NCI-H2227 (cell line): Measurements from ENCODE around the gene FXYD6.
A peak's percentile ranks its signal among the peaks of the same experiment; 100 is the strongest.

Experiments used
- DNase-seq: peaks from one replicate; lab custom pipeline; 2025; ENCODE audit not compliant: unreplicated experiment; lab: John Stamatoyannopoulos, UW

Gene FXYD6

DNA sequence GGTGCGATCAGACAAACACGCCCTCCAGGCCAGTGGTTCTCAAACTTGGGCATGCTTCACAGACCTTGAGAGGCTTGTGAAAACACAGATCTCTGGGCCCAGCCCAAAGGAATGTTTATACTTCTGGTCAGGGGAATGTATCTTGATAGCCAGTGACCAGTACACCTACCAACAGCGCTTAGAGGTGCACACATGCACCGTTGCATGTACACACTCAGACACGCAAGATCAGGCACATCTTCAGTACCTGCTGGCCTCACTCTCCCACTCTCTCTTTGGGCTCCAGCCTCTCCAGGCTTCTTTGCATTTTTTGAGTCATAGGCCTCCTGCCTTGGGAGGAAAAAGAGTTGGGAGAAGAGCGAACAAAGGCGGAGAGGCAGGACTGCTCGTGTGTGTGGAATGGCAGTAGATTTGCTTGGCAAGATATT, 11.7 kb upstream of the FXYD6 start:
- no peak for DNase-seq

DNA sequence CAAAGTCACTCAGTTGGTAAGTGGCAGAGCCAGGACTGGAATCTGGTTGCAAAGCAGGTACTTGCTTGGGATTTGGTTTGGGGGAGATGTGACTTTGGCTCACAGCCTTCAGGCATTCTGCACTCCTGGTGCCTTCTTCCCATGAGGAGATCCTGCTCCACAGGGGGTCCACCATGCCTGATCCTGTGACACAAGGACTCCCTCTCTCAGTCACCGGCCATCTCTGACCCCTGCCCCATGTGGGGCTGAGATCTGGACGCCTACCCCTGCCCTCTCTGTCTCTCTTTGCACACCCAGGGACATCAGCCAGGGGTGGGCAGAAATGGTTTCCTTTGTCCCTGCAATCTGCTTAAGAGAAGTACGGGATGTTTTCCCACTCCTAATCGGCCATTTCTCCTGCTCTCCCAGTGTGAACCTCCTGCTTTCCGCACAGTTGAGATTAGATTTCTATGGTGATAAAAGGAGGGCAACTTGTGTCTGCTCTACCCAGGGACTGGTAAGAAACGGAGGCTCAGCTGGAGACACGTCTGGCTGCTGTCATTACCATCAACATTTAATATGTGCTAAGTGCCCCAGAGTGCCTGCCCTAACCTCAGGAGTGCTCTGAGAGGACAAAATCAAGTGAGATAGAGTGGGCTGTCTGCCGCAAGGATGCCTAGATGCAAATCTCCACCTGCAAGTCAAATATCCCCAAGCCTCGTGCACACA, 11.1 kb upstream of the FXYD6 start:
- peak; percentile 49 for DNase-seq

DNA sequence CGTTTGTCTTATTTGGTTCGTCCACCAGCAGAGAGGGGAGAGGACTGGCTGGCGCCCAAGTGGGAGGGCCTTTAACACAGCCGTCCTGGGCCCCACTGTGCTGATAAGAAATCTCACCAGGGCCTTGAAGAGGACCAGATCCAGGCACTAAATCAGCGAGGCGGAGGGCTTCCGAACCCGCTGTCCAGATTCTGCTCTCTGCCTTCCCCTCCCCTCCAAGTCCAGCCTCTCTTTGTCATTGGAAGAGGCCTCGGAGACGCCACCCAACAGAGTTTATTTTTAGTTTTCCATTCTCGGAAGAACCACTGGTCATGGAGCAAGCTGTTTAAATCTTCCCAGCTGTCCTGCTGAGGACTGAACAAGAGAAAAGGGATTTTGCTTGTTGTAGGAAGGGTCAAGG, 9.3 kb upstream of the FXYD6 start:
- no peak for DNase-seq

DNA sequence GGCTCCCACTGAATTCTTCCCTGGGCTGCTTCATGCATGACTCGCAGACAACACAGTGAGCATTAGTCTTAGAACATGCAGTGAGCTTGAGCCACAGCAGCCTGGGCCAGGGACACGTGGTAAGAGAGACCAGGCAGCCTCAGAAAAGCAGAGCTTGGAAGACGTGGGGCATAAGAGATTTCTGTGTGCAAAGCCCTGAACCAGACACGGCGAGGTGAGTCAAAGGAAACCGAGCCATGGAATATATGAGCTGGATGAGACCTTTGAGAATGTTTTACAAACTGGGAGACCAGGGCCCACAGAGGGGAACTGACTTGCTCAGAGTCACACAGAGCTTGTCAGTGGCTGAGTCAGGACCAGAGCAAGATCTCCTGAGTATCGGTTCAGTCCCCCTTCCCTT, 8.5 kb upstream of the FXYD6 start:
- DNase-seq = no peak

DNA sequence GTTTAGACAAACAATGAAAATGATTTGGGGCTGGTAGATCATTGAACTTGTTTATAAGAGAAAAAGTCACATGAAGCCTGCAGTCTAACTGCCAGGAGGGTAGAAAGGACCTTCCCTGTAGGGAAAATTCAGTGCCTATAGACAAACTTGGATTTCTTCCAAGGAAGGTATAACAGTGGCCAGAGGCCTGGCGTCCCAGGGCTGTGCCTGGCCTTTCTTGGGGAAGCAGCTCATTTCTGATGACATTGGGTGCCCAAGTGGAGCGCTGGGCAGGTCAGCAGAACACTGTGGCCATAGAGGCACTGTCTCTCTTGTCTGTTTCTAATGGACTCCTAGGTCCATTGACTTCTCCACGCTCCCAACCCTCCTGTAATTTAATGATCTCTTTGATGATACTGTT, 6.6 kb upstream of the FXYD6 start:
- DNase-seq = peak; percentile 39

DNA sequence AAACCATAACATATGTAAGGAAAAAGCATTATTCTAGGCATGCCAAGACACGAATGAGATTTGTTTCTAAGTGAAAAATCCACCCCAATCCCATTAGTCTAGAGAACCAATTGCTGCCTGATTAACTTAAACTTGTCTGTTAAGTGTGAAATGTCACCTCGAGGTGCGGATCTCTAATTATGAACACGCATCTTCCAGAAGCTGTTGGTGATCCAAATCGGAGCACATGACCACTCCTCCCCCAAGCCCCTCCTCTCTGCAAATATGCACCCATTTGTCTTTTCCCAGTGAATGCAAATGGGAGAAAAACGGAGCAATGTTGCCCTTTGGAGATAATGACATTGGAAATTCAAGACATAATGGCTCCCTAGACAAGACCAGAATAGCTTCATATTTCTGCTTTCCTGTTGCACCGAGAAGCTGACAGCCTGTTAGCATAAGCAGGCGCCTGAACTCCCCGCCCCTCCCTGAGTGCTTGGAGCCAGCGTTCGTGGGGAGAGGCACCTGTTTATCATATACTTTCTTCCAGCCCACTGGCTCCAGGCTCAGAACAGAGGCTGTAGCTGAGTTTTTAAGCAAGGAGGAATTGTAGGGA, 6.0 kb upstream of the FXYD6 start:
- peak; percentile 39 for DNase-seq

DNA sequence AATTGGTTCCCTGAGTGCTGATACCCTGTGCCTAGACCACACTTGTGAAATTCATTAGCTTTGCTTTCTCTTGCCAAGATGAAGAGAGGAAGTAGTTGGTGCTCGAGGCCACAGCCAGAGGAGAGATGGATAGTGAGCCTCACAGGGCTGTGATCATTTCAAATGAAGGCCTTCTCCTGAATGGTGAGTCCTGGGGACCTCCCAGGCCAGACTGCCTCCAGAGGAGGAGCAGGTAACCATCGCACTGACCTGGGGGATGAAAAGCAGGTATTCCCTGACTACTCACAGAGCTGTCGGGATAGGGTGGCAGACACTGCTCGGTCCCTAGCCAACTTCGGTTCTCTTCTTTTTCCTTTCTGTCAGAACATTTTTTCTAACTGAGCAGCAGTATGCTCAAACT, 4.8 kb upstream of the FXYD6 start:
- DNase-seq = no peak

DNA sequence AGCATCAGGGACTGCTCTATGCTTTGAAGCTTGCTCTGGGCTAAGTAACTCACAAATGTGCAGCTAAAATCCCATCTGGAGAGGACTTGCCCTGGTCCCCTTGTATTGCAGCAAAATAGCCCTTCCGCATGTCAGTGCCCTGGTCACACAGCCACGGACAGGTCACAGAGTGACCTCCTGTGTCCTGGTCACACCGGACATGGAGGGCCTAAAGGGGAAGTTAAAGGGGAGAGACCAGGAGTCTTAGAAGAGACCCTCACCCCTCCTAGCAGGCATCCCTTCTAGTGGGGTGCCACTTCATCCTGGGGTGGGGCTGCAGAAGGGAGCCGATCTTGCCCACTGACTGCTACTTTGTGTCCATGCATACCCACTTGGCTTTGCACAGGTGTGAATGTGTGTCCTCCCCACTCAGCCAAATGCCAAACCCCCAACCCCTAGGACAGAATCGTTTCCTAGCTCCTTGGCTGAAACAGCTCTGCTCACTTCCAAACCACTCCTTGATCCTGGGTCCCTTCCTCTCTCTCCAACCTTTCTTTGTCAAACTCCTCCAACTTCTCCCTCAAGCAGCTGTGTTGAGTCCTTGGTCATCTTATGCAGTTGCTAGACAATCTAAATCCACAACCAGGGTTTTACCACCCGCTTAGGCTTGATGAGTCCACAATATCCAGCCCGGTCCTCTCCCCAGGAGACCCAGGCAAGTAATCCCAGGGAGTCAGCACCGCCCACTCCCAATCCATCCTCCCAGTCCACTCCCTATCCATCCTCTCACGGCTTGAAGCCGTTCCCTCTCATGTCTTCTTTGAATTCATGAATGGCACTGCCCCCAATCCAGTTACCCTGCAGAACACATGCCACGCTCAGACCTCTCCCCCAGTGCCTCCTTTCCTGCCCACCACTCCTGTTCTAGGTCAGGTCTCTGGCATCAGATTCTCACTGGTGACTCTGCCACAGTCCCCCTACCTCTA, 3.3 kb upstream of the FXYD6 start:
- no peak for DNase-seq

DNA sequence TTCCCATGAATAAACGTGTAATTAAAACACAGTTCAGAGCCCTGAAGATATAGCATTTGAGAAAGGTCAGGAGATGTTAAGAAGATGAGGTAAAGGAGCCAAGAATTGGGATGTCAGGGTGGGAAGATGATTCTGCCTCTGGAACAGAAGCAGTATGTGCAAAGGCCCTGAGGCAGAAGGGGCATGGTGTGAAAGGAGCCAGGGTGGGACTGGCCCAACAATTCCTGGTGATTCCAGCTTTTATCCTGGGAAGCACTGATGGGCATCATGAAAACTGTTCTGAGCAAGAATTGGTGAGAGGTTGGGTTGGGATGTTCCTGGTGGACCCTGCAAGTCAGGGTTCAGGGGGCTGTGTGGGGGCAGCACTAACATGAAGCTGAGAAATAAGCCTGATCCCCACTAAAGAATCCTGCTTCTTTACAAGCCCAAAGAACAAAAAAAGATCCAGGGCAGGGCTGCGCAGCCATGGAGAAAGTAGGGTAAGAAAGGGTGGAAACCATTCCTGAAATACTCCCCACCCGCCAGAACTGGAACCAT, 2.5 kb upstream of the FXYD6 start:
- no peak for DNase-seq

DNA sequence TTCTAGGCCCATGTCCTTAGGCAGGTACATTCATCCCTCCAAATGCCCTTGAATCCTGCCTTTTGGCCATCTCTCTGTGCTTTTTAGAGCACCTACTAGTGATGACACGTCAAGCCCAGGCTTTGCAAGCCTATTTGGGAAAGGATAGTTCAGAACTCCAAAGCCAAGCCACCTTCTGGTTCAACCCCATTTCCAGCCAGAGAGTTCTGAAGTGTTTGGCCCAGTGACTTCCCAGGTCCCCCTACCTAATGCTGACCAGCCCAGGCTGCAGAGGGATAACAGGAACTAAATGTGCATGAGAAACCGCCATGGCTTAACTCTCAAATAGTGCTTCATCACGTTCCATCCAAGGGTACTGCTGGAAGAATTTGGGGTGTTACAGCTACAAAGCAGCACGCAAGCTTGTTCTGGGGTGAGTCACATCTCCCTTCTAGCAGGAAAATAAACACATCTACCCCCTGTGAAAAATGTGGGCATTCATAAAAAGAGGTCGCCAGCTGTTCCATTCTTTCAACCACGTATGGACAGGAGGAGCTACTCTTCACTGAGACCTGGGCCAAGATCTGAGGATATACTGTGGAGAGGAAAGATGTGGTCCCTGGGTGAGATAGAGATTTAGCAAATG, 2.0 kb upstream of the FXYD6 start:
- no peak for DNase-seq

DNA sequence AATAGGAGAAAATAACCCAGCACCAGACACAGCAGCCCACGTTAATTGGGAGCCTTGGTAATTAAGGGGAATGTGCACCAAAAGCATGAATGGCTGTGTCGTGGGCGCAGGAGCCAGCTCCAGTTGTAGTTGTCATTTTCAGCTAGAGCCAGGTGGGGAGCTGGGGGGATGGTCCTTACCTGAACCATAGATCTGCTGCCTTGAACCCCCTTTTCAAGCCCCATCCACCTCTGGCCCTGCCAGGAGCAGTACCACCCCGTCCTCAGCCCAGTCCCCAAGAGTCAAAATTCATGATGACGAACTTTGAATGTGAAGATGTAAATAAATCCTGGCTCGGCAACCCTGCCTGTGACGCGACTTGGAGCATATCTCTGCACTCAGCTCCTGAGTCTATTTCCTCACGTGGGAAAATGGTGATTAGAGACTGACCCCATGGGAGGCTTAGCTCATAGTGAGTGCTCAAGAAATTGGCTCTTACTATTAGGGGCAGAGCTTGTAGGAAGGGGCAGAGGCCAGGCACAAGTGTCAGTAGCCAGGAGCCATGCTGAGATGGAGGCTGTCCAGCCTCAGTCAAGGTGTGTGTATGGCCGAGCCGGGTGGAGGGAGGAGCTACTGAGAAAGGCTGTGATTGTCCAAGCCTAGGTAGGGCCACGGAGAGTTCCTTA, 794 bp upstream of the FXYD6 start:
- peak; percentile 25 for DNase-seq

DNA sequence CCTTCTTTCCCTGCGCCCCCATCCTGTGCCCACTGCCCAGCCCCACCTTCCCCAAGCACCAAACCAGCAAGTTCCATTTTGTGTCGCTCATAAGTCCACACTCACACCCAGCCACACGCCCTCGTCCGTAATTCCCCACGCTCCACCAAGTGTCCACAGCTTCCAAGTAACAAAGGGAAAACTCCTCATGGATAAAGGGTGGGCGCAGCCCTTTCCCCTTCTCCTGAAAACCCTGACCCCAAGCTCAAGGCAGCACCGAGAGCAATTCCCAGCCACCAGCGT, 458 bp downstream of the FXYD6 start:
- DNase-seq = no peak

DNA sequence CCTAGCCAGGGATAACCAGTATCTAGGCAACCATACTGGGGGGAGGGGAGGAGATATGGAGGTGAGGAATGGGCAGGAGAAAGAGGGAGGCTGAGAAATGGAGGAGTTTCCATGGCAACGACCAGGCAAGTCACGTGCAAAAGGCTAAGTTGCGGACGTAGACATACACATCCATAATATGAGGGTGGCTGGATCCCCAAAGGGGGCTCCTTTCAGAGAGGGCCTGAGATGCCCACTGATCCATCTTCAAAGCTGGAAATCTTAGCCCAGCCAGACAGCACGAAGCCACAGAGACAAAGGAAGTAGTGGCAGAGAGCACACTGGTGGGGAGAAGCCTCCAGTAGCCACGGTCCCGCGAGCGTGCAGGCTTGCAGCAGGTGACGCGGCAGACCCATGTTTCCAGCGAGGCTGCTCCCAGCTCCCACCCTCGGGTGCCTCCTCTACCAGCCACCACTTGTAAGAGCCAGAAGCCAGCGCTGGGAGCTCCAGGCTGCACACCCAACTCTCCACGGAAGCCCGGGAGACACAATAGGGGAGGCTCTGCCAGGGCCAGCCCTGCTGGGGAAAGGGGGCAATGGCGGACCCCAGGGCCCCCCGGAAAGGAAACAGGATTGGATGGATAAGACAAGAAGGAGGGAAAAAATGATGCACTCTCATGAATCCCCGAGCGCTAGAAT, 938 bp downstream of the FXYD6 start:
- peak; percentile 82 for DNase-seq

DNA sequence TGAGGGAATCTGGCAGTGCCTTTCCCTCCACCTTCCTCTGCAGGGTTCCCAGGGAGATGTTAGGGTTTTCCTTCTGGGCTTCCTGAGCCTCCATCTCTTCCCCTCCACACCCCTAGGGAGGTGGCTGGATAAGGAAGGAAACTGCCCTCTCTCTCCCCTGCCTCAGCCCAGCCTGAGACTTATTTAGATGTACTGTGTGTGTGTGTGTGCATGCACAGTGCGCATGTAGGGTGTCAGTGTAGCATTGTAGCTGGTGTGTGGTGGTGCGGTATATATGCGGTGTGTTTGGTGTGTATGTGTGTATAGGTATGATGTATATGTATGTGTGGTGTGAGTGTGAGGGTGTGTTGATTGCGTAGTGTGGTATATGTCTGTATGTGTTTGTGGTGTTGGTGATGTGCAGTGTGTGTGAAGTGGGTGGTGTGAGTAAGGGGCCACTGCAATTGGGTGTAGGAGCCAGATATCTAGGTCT, 1.5 kb downstream of the FXYD6 start:
- peak; percentile 30 for DNase-seq

DNA sequence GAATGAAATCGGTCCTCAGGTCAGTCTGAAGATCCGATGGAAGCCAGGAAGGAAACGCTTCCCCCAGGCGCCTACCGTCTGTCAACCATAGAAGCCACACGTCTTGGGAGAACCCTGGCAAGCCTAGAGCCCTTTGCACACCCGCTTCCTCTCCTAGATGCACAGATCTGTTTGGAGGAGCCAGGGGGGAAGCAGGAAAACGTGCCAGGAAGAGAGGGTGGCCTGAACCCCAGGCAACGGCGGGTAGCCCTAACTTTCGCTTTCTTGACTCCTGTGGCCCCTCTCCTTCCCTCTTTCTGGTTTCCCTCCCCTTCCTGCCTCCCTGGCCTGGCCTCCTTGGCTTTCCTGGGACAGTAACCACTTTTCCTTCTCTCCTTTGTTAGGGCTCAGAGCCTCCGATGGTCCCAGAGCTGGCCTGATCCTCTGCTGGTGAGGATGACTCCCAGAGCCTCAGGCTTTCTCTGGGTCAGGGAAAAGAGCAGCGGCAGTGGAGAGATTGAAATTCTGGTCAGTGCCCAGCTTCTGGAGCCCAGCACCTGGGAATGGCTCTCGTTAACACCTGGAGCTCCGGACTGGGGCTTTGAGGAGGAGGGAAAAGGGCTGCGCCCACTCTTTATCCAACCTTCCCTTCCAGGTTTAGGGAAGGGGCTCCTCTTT, 2.1 kb downstream of the FXYD6 start:
- no peak for DNase-seq

DNA sequence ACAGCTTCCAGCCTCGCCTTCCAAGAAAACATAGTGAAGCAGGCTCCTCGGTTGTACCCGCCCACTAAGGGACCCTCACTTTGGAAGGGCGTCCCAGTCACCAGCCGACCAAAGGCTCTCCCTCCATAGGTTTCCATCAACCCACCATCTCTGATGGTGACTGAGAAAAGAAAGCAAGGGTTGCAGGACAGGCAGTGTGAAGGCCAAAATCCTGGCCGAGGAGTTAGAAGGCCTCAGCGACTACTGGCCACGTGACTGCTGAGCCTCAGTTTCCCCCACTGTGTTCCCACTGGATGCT, 2.7 kb downstream of the FXYD6 start:
- no peak for DNase-seq

DNA sequence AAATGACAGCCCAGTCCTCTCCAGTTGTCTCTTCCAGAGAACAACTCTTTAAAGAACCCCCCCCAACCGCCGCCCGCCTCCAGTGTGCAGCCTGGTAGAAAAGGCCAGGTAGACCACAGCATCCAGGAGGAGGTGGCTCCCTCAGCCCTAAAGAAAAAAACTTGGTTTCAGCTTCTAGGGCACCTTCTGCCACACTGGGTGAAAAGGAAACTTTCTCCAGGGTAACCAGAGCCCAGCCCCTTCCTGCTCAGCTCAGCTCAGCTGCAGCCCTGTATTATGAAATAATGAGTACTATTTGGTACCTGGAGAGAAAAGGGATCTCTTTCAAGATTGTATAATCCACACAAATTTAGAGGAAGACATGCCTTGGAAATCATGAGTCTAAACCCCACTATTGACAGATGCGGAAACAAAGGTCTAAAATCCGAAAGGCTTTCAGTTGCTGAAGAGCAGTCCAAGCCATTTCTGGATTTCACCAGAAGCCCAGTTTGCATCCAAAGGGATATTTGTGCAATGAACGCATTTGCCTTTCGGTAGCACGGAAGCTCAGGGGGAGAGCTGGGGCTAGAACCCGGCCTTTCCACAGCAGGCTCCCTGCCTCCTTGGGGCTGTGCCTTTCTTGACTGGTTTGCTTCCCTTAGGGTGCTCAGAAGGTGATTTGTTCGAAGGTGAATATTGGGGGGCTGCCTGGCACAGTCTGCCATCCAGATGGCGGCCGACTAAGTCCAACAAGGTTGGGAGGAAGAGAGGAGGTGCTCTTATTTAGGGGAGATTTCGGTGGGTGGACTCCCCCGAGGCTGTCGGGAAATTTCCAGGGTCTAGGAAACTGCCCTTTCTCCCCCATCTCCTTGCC, 3.3 kb downstream of the FXYD6 start:
- DNase-seq = no peak

DNA sequence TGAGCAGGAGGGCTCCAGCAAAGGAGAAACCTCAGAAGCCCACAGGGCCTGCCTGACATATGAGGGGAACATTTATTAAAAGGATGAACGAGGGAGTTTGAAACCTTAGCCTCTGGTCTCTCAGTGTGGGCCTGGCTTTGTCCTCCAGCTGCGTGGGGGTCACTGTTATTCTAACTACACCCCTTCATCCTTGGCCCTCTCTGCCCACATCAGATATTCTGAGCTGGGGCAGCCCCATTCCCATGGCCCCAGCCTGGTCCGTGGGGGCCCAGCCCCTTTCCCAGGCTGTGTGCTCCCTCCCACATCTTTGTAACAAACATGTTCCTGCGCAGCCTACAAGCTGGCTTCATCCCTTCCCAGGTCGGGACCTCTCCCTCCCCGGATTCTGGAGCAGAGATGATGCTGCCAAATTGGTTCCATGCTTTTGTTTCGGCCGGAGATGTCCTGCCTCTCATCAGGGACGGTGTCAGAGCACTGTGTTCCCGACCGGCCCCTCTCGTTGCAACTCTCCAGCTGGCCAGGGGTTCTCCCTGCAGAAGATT, 4.0 kb downstream of the FXYD6 start:
- no peak for DNase-seq

DNA sequence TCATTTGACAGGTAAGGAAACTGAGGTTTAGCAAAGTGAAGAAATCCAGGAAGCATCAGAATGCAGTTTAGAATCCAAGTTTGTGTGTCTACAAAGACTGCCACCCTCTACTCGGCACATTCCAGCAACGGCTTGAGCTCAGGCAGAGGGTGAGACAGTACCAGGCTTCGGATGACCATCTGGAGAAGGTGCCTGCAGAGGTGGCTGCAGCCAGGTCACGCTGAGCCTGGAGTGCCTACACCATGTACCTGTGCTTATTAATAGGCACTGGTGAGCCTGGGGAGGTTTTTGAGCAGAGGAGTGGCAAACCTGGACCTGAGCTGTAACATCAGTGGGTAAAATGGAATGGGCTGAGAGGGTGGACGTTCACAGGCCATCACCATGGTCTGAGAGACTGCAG, 4.7 kb downstream of the FXYD6 start:
- no peak for DNase-seq
